Measurements from ENCODE around the gene R3HDM2.
A peak's percentile ranks its signal among the peaks of the same experiment; 100 is the strongest.

The R3HDM2 gene

GRCh38 chr12:57216014-57216911, 214.6 kb downstream of the R3HDM2 start, which contains the start of gene NXPH4:
Gene NXPH4, plus strand, starts transcription at chr12:57216794. Its CDS starts 176 bp downstream, at chr12:57216970.
- DNase-seq (ENCODE audit: low spot score) = no peak

- DNase-seq (ENCODE audit: low spot score) = no peak
Measured at GRCh38 chr12:57215668-57216013, 215.2 kb downstream of the R3HDM2 start.

- DNase-seq (ENCODE audit: low spot score) = no peak
Measured at GRCh38 chr12:57215065-57215464, 215.8 kb downstream of the R3HDM2 start.

- DNase-seq (ENCODE audit: low spot score) = no peak
Measured at GRCh38 chr12:57214398-57214781, 216.5 kb downstream of the R3HDM2 start.

- no peak for DNase-seq (ENCODE audit: low spot score)
Measured at GRCh38 chr12:57213763-57214397, 217.0 kb downstream of the R3HDM2 start.

GRCh38 chr12:57213058-57213715, 217.7 kb downstream of the R3HDM2 start:
- peak; percentile 84 for DNase-seq (ENCODE audit: low spot score)

- no peak for DNase-seq (ENCODE audit: low spot score)
Measured at GRCh38 chr12:57212701-57213057, 218.2 kb downstream of the R3HDM2 start.

- DNase-seq (ENCODE audit: low spot score) = no peak
Measured at GRCh38 chr12:57211791-57212700, 218.8 kb downstream of the R3HDM2 start.

GRCh38 chr12:57210926-57211692, 219.7 kb downstream of the R3HDM2 start:
- no peak for DNase-seq (ENCODE audit: low spot score)

GRCh38 chr12:57210461-57210860, 220.4 kb downstream of the R3HDM2 start:
- DNase-seq (ENCODE audit: low spot score) = no peak

- DNase-seq (ENCODE audit: low spot score) = no peak
Measured at GRCh38 chr12:57209916-57210315, 220.9 kb downstream of the R3HDM2 start.

GRCh38 chr12:57208631-57209282, 222.1 kb downstream of the R3HDM2 start:
- DNase-seq (ENCODE audit: low spot score) = peak; percentile 82

- DNase-seq (ENCODE audit: low spot score) = no peak
Measured at GRCh38 chr12:57207731-57208630, 222.9 kb downstream of the R3HDM2 start.

GRCh38 chr12:57205931-57206330, 224.9 kb downstream of the R3HDM2 start:
- no peak for DNase-seq (ENCODE audit: low spot score)

- no peak for DNase-seq (ENCODE audit: low spot score)
Measured at GRCh38 chr12:57205186-57205585, 225.7 kb downstream of the R3HDM2 start.

- no peak for DNase-seq (ENCODE audit: low spot score)
Measured at GRCh38 chr12:57204454-57204853, 226.4 kb downstream of the R3HDM2 start.

GRCh38 chr12:57203791-57204190, 227.1 kb downstream of the R3HDM2 start:
- DNase-seq (ENCODE audit: low spot score) = no peak

Measured in globus pallidus (tissue), 1 donor.